ENCODE results near the gene GLI2. TPM values are rescaled to one million over a fixed set of nuclear protein-coding genes. Genes with fewer than 3 reads are reported as not detected.

Gene GLI2
- total RNA-seq, 1 donor from 2014 or later = 23.1 TPM

- no peaks in the 10 kb centered on the region for H3K27me3 ChIP-seq
These were observed 41.6 kb downstream of the GLI2 start for GRCh38 chr2:120777170-120777751.

GRCh38 chr2:120777787-120778186 is 42.1 kb downstream of the GLI2 start:
- Histone ChIP-seq H3K27me3 (no peaks in the 10 kb centered on the region), H3K4me3 (no peak overlapping the region), H3K27ac (no peak overlapping the region), H3K36me3 (no peaks in the 10 kb centered on the region), H3K9me3 (no peaks in the 10 kb centered on the region), H3K4me1 (peaks cover 0 to 8% of the 10 kb centered on the region in 2 donors)
- intact Hi-C loops (cut with DNase I) = no loop called here
- TF ChIP-seq CTCF (IDR thresholded peaks at IDR 0.05) = no peak
- DNase-seq (ENCODE audit: low spot score in 2 of 2) = no peak

More at GRCh38 chr2:120777170-120777751, 41.6 kb downstream of the GLI2 start:
- Histone ChIP-seq H3K4me1 (peaks cover 0 to 8% of the 10 kb centered on the region in 2 donors), H3K9me3 (no peaks in the 10 kb centered on the region), H3K36me3 (no peaks in the 10 kb centered on the region), H3K27ac (no peak overlapping the region), H3K4me3 (no peak overlapping the region)
- DNase-seq (ENCODE audit: low spot score in 2 of 2) = no peak
- TF ChIP-seq CTCF (IDR thresholded peaks at IDR 0.05) = no peak
- intact Hi-C loops (cut with DNase I) = no loop called here

- H3K27me3 ChIP-seq = no peaks in the 10 kb centered on the region
- no peak for TF ChIP-seq CTCF (IDR thresholded peaks at IDR 0.05)
- no peaks in the 10 kb centered on the region for H3K36me3 ChIP-seq
- no peak for DNase-seq (ENCODE audit: low spot score in 2 of 2)
- intact Hi-C loops (cut with DNase I) = no loop called here
- no peak overlapping the region for H3K27ac ChIP-seq
- H3K4me1 ChIP-seq = peaks cover 0 to 10% of the 10 kb centered on the region in 2 donors
- no peak overlapping the region for H3K4me3 ChIP-seq
- no peaks in the 10 kb centered on the region for H3K9me3 ChIP-seq
These were observed 42.6 kb downstream of the GLI2 start for GRCh38 chr2:120778244-120778643.

- Histone ChIP-seq H3K27ac (no peak overlapping the region), H3K27me3 (no peaks in the 10 kb centered on the region), H3K36me3 (no peaks in the 10 kb centered on the region), H3K9me3 (no peaks in the 10 kb centered on the region), H3K4me1 (peaks cover 0 to 10% of the 10 kb centered on the region in 2 donors), H3K4me3 (no peak overlapping the region)
- intact Hi-C loops (cut with DNase I) = no loop called here
- DNase-seq (ENCODE audit: low spot score in 2 of 2) = no peak
- TF ChIP-seq CTCF (IDR thresholded peaks at IDR 0.05) = no peak
These were observed 44.2 kb downstream of the GLI2 start for GRCh38 chr2:120779781-120780283.

GRCh38 chr2:120780402-120780801 is 44.7 kb downstream of the GLI2 start:
- H3K4me1 ChIP-seq = peaks cover 0 to 10% of the 10 kb centered on the region in 2 donors
- no peak for DNase-seq (ENCODE audit: low spot score in 2 of 2)
- H3K27me3 ChIP-seq = no peaks in the 10 kb centered on the region
- no peaks in the 10 kb centered on the region for H3K9me3 ChIP-seq
- intact Hi-C loops (cut with DNase I) = no loop called here
- TF ChIP-seq CTCF (IDR thresholded peaks at IDR 0.05) = peak in 1 of 3 experiments; percentile 11
- no peaks in the 10 kb centered on the region for H3K36me3 ChIP-seq
- no peak overlapping the region for H3K4me3 ChIP-seq
- H3K27ac ChIP-seq = no peak overlapping the region

Measured in ascending aorta (tissue), 2 donors.